H1 (cell line): Measurements from ENCODE around the gene IRF7. TPM values are rescaled to one million over a fixed set of nuclear protein-coding genes. Genes with fewer than 3 reads are reported as not detected.
A peak's percentile ranks its signal among the peaks of the same experiment; 100 is the strongest.

Source experiments
- CTCF ChIA-PET: fragments of 300-600 bp; sonication (Branson Sonifier 250); formaldehyde crosslinking; loops from one replicate; lab custom pipeline; 2021; ENCODE audit not compliant: partially characterized antibody; lab: Charles Lee
- POLR2A ChIA-PET: fragments of 300-600 bp; sonication (Branson Sonifier 250); formaldehyde crosslinking; loops from one replicate; lab custom pipeline; 2021; ENCODE audit warnings: inconsistent platforms; ENCODE audit not compliant: partially characterized antibody; lab: Charles Lee
- DNase-seq, 2 experiments: peaks; one replicate each; pipeline versions ENCODE4 v3.0.0 to v3.0.0-alpha.2; 2010 to 2022; ENCODE audit warnings: low spot score in 2 of 2, low read depth in 1 of 2, mixed read lengths in 1 of 2
- FAIRE-seq: peaks from 2 replicates; lab custom pipeline; 2011; peaks lifted over from hg19 to GRCh38; lab: Jason Lieb, UNC
- H2AFZ ChIP-seq: 2 replicates; pipeline ENCODE4 v1.8.1; 2012; ENCODE audit warnings: low read length, inconsistent platforms
- H2AK5ac ChIP-seq: 2 replicates; pipeline ENCODE4 v1.6.1; 2013; ENCODE audit warnings: low read depth, low read length
- H2BK120ac ChIP-seq: replicated peaks from 2 replicates; pipeline ENCODE3; 2013; ENCODE audit warnings: low read depth, low read length, inconsistent platforms
- H2BK12ac ChIP-seq: 2 replicates; pipeline ENCODE4 v1.6.1; 2013; ENCODE audit warnings: low read depth, low read length
- H2BK15ac ChIP-seq: 2 replicates; pipeline ENCODE4 v1.6.1; 2013; ENCODE audit warnings: low read length
- H2BK20ac ChIP-seq: 2 replicates; pipeline ENCODE4 v1.6.1; 2013; ENCODE audit warnings: low read length
- H2BK5ac ChIP-seq: 2 replicates; pipeline ENCODE4 v1.6.1; 2013; ENCODE audit warnings: low read depth, low read length
- H3K14ac ChIP-seq: 2 replicates; pipeline ENCODE4 v1.6.1; 2013; ENCODE audit warnings: inconsistent platforms; ENCODE audit not compliant: insufficient read length
- H3K18ac ChIP-seq: 2 replicates; pipeline ENCODE4 v1.6.1; 2013; ENCODE audit warnings: low read length; ENCODE audit errors: extremely low read depth
- H3K23ac ChIP-seq: 2 replicates; pipeline ENCODE4 v1.6.1; 2013; ENCODE audit warnings: inconsistent platforms; ENCODE audit not compliant: insufficient read length
- H3K23me2 ChIP-seq: 2 replicates; pipeline ENCODE4 v1.6.1; 2013; ENCODE audit warnings: low read depth, low read length
- H3K27ac ChIP-seq: 2 replicates; pipeline ENCODE4 v1.6.1; 2011; ENCODE audit warnings: low read depth, low read length, inconsistent platforms
- H3K27me3 ChIP-seq, 4 experiments: replicated peaks in 1 of 4; 1 replicate in 1 of 4; 2 replicates in 3 of 4; pipeline versions ENCODE4 v1.6.1 to v1.8.1; 2011 to 2013; ENCODE audit warnings: low read length in 3 of 4, mild to moderate bottlenecking in 3 of 4, inconsistent platforms in 2 of 4, mixed read lengths in 2 of 4, moderate library complexity in 1 of 4; ENCODE audit not compliant: control insufficient read depth in 3 of 4, insufficient read depth in 3 of 4; ENCODE audit errors: extremely low read depth in 1 of 4
- H3K36me3 ChIP-seq, 4 experiments: 2 replicates each; pipeline versions ENCODE4 v1.6.1 to v1.8.1; 2011 to 2013; ENCODE audit warnings: mild to moderate bottlenecking in 4 of 4, low read length in 3 of 4, moderate library complexity in 2 of 4, control low read depth in 1 of 4, inconsistent platforms in 1 of 4; ENCODE audit not compliant: insufficient read depth in 4 of 4, control insufficient read depth in 2 of 4
- H3K4ac ChIP-seq: replicated peaks from 2 replicates; pipeline ENCODE3; 2013; ENCODE audit warnings: low read length, low read depth, mixed read lengths, inconsistent platforms; ENCODE audit not compliant: insufficient read length
- H3K4me1 ChIP-seq, 4 experiments: replicated peaks in 1 of 4; 1 replicate in 1 of 4; 2 replicates in 3 of 4; pipeline versions ENCODE4 v1.6.1 to v1.8.1; 2011 to 2013; ENCODE audit warnings: low read length in 3 of 4, inconsistent platforms in 2 of 4, mixed read lengths in 1 of 4; ENCODE audit not compliant: insufficient read depth in 4 of 4, control insufficient read depth in 3 of 4
- H3K4me2 ChIP-seq, 2 experiments: 2 replicates each; pipeline versions ENCODE4 v1.6.1 to v1.8.1; 2011 to 2013; ENCODE audit warnings: low read depth in 2 of 2, low read length in 2 of 2, control low read depth in 1 of 2, inconsistent platforms in 1 of 2, mild to moderate bottlenecking in 1 of 2; ENCODE audit not compliant: insufficient read depth in 1 of 2
- H3K4me3 ChIP-seq, 4 experiments: fragments of 200-600, 300-600 bp in 1 of 4; sonication (generic), shearing (Covaris generic), sonication (Bioruptor Twin) in 1 of 4; 2 replicates each; pipeline versions ENCODE4 v1.5.1 to v1.8.1; 2011 to 2016; ENCODE audit warnings: low read length in 4 of 4, low read depth in 3 of 4, control low read depth in 2 of 4, inconsistent platforms in 2 of 4, mild to moderate bottlenecking in 2 of 4, mixed read lengths in 1 of 4, moderate library complexity in 1 of 4; ENCODE audit not compliant: insufficient read depth in 2 of 4; ENCODE audit errors: extremely low read depth in 1 of 4
- H3K56ac ChIP-seq: replicated peaks from 2 replicates; pipeline ENCODE3; 2013; ENCODE audit warnings: low read depth, mild to moderate bottlenecking, mixed read lengths, low read length, inconsistent platforms; ENCODE audit not compliant: insufficient read length
- H3K79me1 ChIP-seq: 2 replicates; pipeline ENCODE4 v1.6.1; 2013; ENCODE audit warnings: low read depth, low read length, control low read depth
- H3K79me2 ChIP-seq, 2 experiments: 2 replicates each; pipeline versions ENCODE4 v1.6.1 to v1.8.1; 2012 to 2013; ENCODE audit warnings: low read length in 2 of 2, mild to moderate bottlenecking in 2 of 2, inconsistent platforms in 1 of 2; ENCODE audit not compliant: insufficient read depth in 2 of 2, control insufficient read depth in 1 of 2
- H3K9ac ChIP-seq, 4 experiments: replicated peaks in 1 of 4; 1 replicate in 1 of 4; 2 replicates in 3 of 4; pipeline versions ENCODE4 v1.6.1 to v1.8.1; 2011 to 2013; ENCODE audit warnings: low read depth in 3 of 4, low read length in 3 of 4, control low read depth in 2 of 4, mild to moderate bottlenecking in 2 of 4, moderate library complexity in 2 of 4, inconsistent platforms in 1 of 4; ENCODE audit errors: extremely low read depth in 1 of 4
- H3K9me3 ChIP-seq, 2 experiments: 2 replicates each; pipeline versions ENCODE4 v1.6.1 to v1.8.1; 2012 to 2013; ENCODE audit warnings: mild to moderate bottlenecking in 2 of 2, moderate library complexity in 2 of 2, control low read depth in 1 of 2, inconsistent platforms in 1 of 2, low read depth in 1 of 2, low read length in 1 of 2, mixed read lengths in 1 of 2; ENCODE audit not compliant: insufficient read depth in 2 of 2
- H4K20me1 ChIP-seq, 2 experiments: replicated peaks in 1 of 2; 2 replicates each; pipeline versions ENCODE3 to v1.8.1; 2011 to 2013; ENCODE audit warnings: inconsistent platforms in 2 of 2, low read length in 2 of 2, mild to moderate bottlenecking in 1 of 2; ENCODE audit not compliant: insufficient read depth in 2 of 2, control insufficient read depth in 1 of 2
- H4K5ac ChIP-seq: 2 replicates; pipeline ENCODE4 v1.6.1; 2013; ENCODE audit warnings: low read length, low read depth, mixed read lengths, inconsistent platforms; ENCODE audit not compliant: insufficient read length
- H4K8ac ChIP-seq: 2 replicates; pipeline ENCODE4 v1.8.0; 2013; ENCODE audit warnings: mild to moderate bottlenecking, moderate library complexity, low read length, inconsistent platforms; ENCODE audit not compliant: insufficient read depth; ENCODE audit errors: extremely low read depth
- H4K91ac ChIP-seq: replicated peaks from 2 replicates; pipeline ENCODE3; 2013; ENCODE audit warnings: low read length, mixed read lengths, inconsistent platforms; ENCODE audit not compliant: insufficient read length
- BCL11A ChIP-seq, 2 experiments: IDR thresholded peaks; one replicate each; pipeline ENCODE4 v1.6.1; 2011; ENCODE audit warnings: low read depth in 2 of 2, low read length in 2 of 2, mild to moderate bottlenecking in 2 of 2
- EGR1 ChIP-seq: IDR thresholded peaks from 2 replicates; pipeline ENCODE4 v1.6.1; 2011; ENCODE audit warnings: low read depth, low read length, borderline replicate concordance
- GTF2F1 ChIP-seq: IDR thresholded peaks from 2 replicates; pipeline ENCODE4 v1.6.1; 2012; ENCODE audit warnings: low read depth, low read length, improper control_type of control experiment, borderline replicate concordance
- HDAC6 ChIP-seq: IDR thresholded peaks from one replicate; pipeline ENCODE4 v1.7.1; 2012; ENCODE audit warnings: low read depth, mild to moderate bottlenecking, inconsistent platforms, low read length, moderate library complexity
- KDM5A ChIP-seq: fragments of 200-600 bp; IDR thresholded peaks from 2 replicates; pipeline ENCODE4 v1.7.1; 2012; ENCODE audit warnings: mild to moderate bottlenecking, low read length, inconsistent platforms, mixed read lengths
- NANOG ChIP-seq: IDR thresholded peaks from 2 replicates; pipeline ENCODE4 v1.6.1; 2011; ENCODE audit warnings: low read length, low read depth, mild to moderate bottlenecking, inconsistent platforms; ENCODE audit not compliant: insufficient read depth, poor library complexity, severe bottlenecking
- POLR2A ChIP-seq, 2 experiments: IDR thresholded peaks; 1 replicate in 1 of 2; 2 replicates in 1 of 2; pipeline ENCODE4 v1.6.1; 2011; ENCODE audit warnings: low read depth in 2 of 2, low read length in 2 of 2, mild to moderate bottlenecking in 2 of 2; ENCODE audit errors: control extremely low read depth in 1 of 2
- RFX5 ChIP-seq: IDR thresholded peaks from 2 replicates; pipeline ENCODE4 v1.6.1; 2011; ENCODE audit warnings: low read depth, low read length, improper control_type of control experiment, borderline replicate concordance
- TAF1 ChIP-seq: IDR thresholded peaks from 2 replicates; pipeline ENCODE4 v1.6.1; 2011; ENCODE audit warnings: mild to moderate bottlenecking, low read depth, low read length
- TEAD4 ChIP-seq: IDR thresholded peaks from 2 replicates; pipeline ENCODE4 v1.6.1; 2012; ENCODE audit warnings: low read depth, low read length, inconsistent platforms, mixed read lengths
- ZNF274 ChIP-seq: IDR thresholded peaks from 2 replicates; pipeline ENCODE4 v1.7.0; 2012; ENCODE audit warnings: low read length, borderline replicate concordance; ENCODE audit errors: extremely low read depth
- WGBS, 2 experiments: shearing (Covaris generic) in 1 of 2; methylation state at CpG; one replicate each; pipeline versions ENCODE4 v1.1.6 to v1.1.7; 2013 to 2015; ENCODE audit warnings: low lambda C conversion rate in 2 of 2, mixed read lengths in 2 of 2, inconsistent platforms in 1 of 2, low coverage in 1 of 2, missing lambda C conversion rate in 1 of 2; ENCODE audit not compliant: insufficient replicate concordance in 2 of 2, insufficient coverage in 1 of 2, insufficient read length in 1 of 2; ENCODE audit errors: extremely low coverage in 1 of 2, missing lambda C conversion rate in 1 of 2; 5-methylcytosine and 5-hydroxymethylcytosine counted together
- polyA plus RNA-seq, 7 experiments: library from polyadenylated mRNA; depleted of rRNA in 3 of 7; stranded (reverse) in 5 of 7; unstranded in 2 of 7; fragments of >200 nt in 5 of 7; fragments of 200-250 nt in 2 of 7; gene quantifications; 1 replicate in 5 of 7; 2 replicates in 1 of 7; 4 replicates in 1 of 7; pipeline versions ENCODE4 v1.2.1 to v1.2.3, GENCODE V29; 2011 to 2013; ENCODE audit warnings: missing spikeins in 2 of 7, mixed read lengths in 2 of 7
- total RNA-seq: library from RNA; stranded (reverse); fragmentation: NEBNext Ultra II Directional; extraction: Animal tissue kit (Norgen Biotek cat#: 25700); gene quantifications from 2 replicates; pipeline ENCODE4 v1.2.1, GENCODE V29; 2021
- TF ChIP-seq, protein P1 (sequence below): IDR thresholded peaks from 2 replicates; pipeline ENCODE4 v1.6.1; 2012; ENCODE audit warnings: inconsistent platforms
- TF ChIP-seq, protein P2 (sequence below): IDR thresholded peaks from 2 replicates; pipeline ENCODE4 v1.6.1; 2012; ENCODE audit warnings: low read length, inconsistent platforms

Gene IRF7
- total and polyA plus RNA-seq, 2 of the 8 experiments (the other 6 are each of a cell fraction or from before 2014, with no cell fraction given): 9.1 to 9.6 TPM

DNA sequence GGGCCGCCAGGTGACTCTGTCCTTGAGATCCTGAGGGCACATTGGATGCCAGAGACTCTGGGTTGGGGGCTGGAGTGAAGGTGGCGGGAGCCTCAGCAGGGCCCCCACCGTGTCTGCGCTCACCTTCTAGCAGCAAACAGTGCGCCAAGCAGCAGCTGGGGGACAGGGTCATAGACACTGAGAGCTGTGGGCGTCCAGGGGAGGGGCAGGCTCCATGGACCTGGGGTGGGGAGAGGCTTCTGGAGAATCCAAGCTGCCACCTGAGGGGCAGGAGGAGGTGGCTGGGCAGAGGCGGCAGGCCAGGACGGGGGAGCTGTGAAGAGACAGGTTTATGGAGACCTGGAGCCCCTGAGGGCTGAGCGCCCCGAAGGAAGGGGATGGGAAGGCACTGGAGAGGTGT is 31.5 kb downstream of the IRF7 start:
- H3K9ac ChIP-seq: 0 out of 7 replicates have a peak overlapping the region, but pooled peaks of 1 of the 4 experiments have one; percentile 3
- no peak overlapping the region for H2AFZ ChIP-seq
- no peak overlapping the region for H3K23ac ChIP-seq
- H3K4me1 ChIP-seq: no peaks in the 10 kb centered on the region; a peak in 1 of 7 replicates
- H3K23me2 ChIP-seq: no peaks in the 10 kb centered on the region
- no peak overlapping the region for H3K4me3 ChIP-seq
- H3K4ac ChIP-seq: no peak overlapping the region
- FAIRE-seq (no peak), DNase-seq (no peak)
- no peak overlapping the region for H2BK15ac ChIP-seq
- peaks cover 21% of the 10 kb centered on the region for H3K79me1 ChIP-seq
- ChIA-PET POLR2A (interaction anchor here (0.7 to 1.5 kb wide), 2 partner anchors 142 to 179 kb away, joined by 3 read pairs; no protein-coding TSS in a partner anchor), CTCF (no interaction called here)
- H3K56ac ChIP-seq: no peak overlapping the region
- H2BK12ac ChIP-seq: no peak overlapping the region
- peaks cover 12 to 38% of the 10 kb centered on the region in 2 experiments for H3K79me2 ChIP-seq
- no peak overlapping the region for H2BK120ac ChIP-seq
- H3K36me3 ChIP-seq: peaks cover 16 to 36% (median 32%) of the 10 kb centered on the region in 4 experiments; a peak in 7 of 8 replicates
- H3K18ac ChIP-seq: no peak overlapping the region
- no peak overlapping the region for H3K14ac ChIP-seq
- H2AK5ac ChIP-seq: no peak overlapping the region
- H2BK5ac ChIP-seq: no peak overlapping the region
- H4K5ac ChIP-seq: no peak overlapping the region
- no peak overlapping the region for H4K8ac ChIP-seq
- no peak overlapping the region for H2BK20ac ChIP-seq
- peaks cover 31 to 38% of the 10 kb centered on the region in 2 experiments for H4K20me1 ChIP-seq
- 98% methylated on average over 7 of the region's 10 CpGs; no CpG with 5 or more reads in 1 of the 2 experiments for WGBS, 2 experiments
- H3K27ac ChIP-seq: no peak overlapping the region
- no peaks in the 10 kb centered on the region for H3K9me3 ChIP-seq
- no peaks in the 10 kb centered on the region for H3K27me3 ChIP-seq
- H4K91ac ChIP-seq: no peak overlapping the region
- no peak overlapping the region for H3K4me2 ChIP-seq
- TF ChIP-seq KDM5A (no peak), BCL11A (IDR thresholded peaks at IDR 0.05; ENCODE audit: low read depth in 2 of 2, low read length in 2 of 2) (no peak), TEAD4 (no peak), RFX5 (no peak), TAF1 (no peak), EGR1 (no peak), GTF2F1 (no peak), ZNF274 (no peak), POLR2A (IDR thresholded peaks at IDR 0.05; ENCODE audit: control extremely low read depth in 1 of 2, low read depth in 2 of 2, low read length in 2 of 2) (no peak), HDAC6 (no peak), NANOG (no peak)
- TF ChIP-seq, protein P1, sequence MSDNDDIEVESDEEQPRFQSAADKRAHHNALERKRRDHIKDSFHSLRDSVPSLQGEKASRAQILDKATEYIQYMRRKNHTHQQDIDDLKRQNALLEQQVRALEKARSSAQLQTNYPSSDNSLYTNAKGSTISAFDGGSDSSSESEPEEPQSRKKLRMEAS: no peak
- TF ChIP-seq, protein P2, sequence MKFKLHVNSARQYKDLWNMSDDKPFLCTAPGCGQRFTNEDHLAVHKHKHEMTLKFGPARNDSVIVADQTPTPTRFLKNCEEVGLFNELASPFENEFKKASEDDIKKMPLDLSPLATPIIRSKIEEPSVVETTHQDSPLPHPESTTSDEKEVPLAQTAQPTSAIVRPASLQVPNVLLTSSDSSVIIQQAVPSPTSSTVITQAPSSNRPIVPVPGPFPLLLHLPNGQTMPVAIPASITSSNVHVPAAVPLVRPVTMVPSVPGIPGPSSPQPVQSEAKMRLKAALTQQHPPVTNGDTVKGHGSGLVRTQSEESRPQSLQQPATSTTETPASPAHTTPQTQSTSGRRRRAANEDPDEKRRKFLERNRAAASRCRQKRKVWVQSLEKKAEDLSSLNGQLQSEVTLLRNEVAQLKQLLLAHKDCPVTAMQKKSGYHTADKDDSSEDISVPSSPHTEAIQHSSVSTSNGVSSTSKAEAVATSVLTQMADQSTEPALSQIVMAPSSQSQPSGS: no peak
